ENCODE results near the gene ALK. TPM values are rescaled to one million over a fixed set of nuclear protein-coding genes. Genes with fewer than 3 reads are reported as not detected.

Gene ALK
- total and polyA plus RNA-seq, 10 of the 15 experiments (the other 5 are each of a cell fraction or from before 2014, with no cell fraction given): 0.11 TPM; not detected in 9

DNA sequence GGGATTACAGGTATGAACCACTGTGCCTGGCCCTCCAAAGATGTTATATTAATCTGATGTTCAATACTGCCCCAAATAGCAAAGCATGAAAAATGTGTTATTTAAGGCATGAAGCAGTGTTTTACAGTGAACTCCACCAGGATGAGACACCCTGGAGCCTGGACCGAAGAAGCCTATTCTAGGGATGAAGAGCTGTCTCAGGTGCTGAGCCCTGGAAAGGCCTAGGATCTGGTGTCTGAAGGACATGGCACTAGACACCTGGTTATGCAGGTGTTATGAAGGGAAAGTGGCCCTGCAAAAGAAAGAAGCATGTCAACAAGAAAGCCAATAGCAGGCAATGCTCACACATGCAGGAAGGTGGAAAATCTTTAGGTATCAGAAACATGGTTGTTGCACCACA lies 431.8 kb downstream of the ALK start:
- no TSS peak for BruUV-seq (replicated peaks)

DNA sequence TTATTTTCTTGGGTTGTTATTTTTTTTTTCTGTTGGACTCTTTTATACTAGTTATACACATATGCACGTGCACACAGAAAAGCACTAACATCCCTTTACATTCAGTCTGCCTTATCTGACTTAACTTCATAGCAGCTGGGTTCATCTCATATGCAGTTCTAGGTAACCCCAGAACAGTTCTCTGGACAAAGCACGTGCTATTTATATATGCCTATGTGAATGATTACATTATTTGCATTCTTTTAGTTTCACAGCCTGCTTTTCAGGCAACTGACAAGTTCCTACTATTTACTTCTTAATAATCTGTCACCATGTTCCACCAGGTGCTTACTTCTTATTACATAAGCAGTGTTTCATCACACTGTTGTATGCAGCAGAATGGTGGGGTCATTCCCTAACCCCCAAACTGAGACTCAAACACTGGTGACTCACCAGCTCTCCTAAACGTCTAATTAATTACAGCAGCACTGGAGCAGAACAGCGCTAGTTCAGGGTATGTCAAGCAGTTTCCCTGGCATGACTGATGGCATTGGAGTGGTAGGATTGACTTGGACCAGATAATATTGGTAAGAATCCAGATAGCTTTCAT lies 433.3 kb downstream of the ALK start:
- FAIRE-seq (no peak), ATAC-seq (no peak; the same call in 1 of the 3 replicates), DNase-seq (ENCODE audit: low read depth, low spot score) (no peak)
- intact Hi-C loops (cut with micrococcal nuclease; ENCODE audit: unreplicated experiment): no loop called here
- CTCF ChIA-PET: interaction anchor here (1.2 to 1.3 kb wide), 2 partner anchors 8 to 179 kb away, joined by 3 read pairs; no protein-coding TSS in a partner anchor
- Histone ChIP-seq H3K79me2 (ENCODE audit: control insufficient read depth, insufficient read depth, low read length) (no peaks in the 10 kb centered on the region), H3K9me3 (replicated peaks; ENCODE audit: control insufficient read depth, insufficient read depth, low read length) (no peaks in the 10 kb centered on the region), H3K4me3 (no peak overlapping the region), H3K27ac (ENCODE audit: control insufficient read depth, insufficient read depth) (no peak overlapping the region), H3K4me1 (ENCODE audit: control insufficient read depth, insufficient read depth, low read length) (no peaks in the 10 kb centered on the region), H3K27me3 (replicated peaks in 1 of 2; ENCODE audit: control insufficient read depth in 2 of 2, insufficient read depth in 2 of 2, low read length in 1 of 2) (no peaks in the 10 kb centered on the region; a peak in 1 of 4 replicates), H3K9ac (ENCODE audit: control insufficient read depth, insufficient read depth, low read length) (no peak overlapping the region), H2AFZ (ENCODE audit: control insufficient read depth, low read depth, low read length) (no peak overlapping the region), H4K20me1 (ENCODE audit: control insufficient read depth, insufficient read depth) (no peaks in the 10 kb centered on the region), H3K36me3 (ENCODE audit: control insufficient read depth in 2 of 2, insufficient read depth in 2 of 2, low read length in 1 of 2) (no peaks in the 10 kb centered on the region), H3K4me2 (ENCODE audit: control insufficient read depth, insufficient read depth) (no peak overlapping the region)
- in situ Hi-C loops (cut with MboI): no loop called here
- BruUV-seq (replicated peaks): no TSS peak
- POLR2A ChIA-PET: no interaction called here
- SMC1A ChIA-PET (ENCODE audit: uncharacterized antibody, unreplicated experiment): interaction anchor here (1.3 kb wide), 1 partner anchor 8 kb away, joined by 6 read pairs; no protein-coding TSS in a partner anchor
- RAD21 ChIA-PET (ENCODE audit: unreplicated experiment): no interaction called here
- TF ChIP-seq USF1 (IDR thresholded peaks at IDR 0.05; ENCODE audit: borderline replicate concordance, extremely low read length, insufficient read depth, low read depth, low read length): no peak
- TF ChIP-seq POLR2AphosphoS2 (IDR thresholded peaks at IDR 0.05; ENCODE audit: low read depth, low read length): no peak
- no peak for TF ChIP-seq KDM1A (IDR thresholded peaks at IDR 0.05; ENCODE audit: borderline replicate concordance)
- TF ChIP-seq, protein P1, sequence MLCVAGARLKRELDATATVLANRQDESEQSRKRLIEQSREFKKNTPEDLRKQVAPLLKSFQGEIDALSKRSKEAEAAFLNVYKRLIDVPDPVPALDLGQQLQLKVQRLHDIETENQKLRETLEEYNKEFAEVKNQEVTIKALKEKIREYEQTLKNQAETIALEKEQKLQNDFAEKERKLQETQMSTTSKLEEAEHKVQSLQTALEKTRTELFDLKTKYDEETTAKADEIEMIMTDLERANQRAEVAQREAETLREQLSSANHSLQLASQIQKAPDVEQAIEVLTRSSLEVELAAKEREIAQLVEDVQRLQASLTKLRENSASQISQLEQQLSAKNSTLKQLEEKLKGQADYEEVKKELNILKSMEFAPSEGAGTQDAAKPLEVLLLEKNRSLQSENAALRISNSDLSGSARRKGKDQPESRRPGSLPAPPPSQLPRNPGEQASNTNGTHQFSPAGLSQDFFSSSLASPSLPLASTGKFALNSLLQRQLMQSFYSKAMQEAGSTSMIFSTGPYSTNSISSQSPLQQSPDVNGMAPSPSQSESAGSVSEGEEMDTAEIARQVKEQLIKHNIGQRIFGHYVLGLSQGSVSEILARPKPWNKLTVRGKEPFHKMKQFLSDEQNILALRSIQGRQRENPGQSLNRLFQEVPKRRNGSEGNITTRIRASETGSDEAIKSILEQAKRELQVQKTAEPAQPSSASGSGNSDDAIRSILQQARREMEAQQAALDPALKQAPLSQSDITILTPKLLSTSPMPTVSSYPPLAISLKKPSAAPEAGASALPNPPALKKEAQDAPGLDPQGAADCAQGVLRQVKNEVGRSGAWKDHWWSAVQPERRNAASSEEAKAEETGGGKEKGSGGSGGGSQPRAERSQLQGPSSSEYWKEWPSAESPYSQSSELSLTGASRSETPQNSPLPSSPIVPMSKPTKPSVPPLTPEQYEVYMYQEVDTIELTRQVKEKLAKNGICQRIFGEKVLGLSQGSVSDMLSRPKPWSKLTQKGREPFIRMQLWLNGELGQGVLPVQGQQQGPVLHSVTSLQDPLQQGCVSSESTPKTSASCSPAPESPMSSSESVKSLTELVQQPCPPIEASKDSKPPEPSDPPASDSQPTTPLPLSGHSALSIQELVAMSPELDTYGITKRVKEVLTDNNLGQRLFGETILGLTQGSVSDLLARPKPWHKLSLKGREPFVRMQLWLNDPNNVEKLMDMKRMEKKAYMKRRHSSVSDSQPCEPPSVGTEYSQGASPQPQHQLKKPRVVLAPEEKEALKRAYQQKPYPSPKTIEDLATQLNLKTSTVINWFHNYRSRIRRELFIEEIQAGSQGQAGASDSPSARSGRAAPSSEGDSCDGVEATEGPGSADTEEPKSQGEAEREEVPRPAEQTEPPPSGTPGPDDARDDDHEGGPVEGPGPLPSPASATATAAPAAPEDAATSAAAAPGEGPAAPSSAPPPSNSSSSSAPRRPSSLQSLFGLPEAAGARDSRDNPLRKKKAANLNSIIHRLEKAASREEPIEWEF (IDR thresholded peaks at IDR 0.05; ENCODE audit: insufficient replicate concordance, low read depth, low read length): no peak
- no peak for TF ChIP-seq PAX5 (IDR thresholded peaks at IDR 0.05; ENCODE audit: borderline replicate concordance, low read depth, low read length)
- no peak for TF ChIP-seq ZNF384 (IDR thresholded peaks at IDR 0.05; ENCODE audit: borderline replicate concordance, low read depth, low read length)
- no peak for TF ChIP-seq ATF3 (IDR thresholded peaks at IDR 0.05; ENCODE audit: borderline replicate concordance, extremely low read depth, low read depth, low read length)
- 25% methylated on average over 4 of the region's 4 CpGs for WGBS (ENCODE audit: insufficient coverage, insufficient replicate concordance, low lambda C conversion rate, missing lambda C conversion rate)

More for the DNA sequence above, 431.8 kb downstream of the ALK start:
- Histone ChIP-seq H4K20me1 (ENCODE audit: control insufficient read depth, insufficient read depth) (peaks cover 2% of the 10 kb centered on the region; the same call in 1 of the 2 replicates), H3K36me3 (ENCODE audit: control insufficient read depth in 2 of 2, insufficient read depth in 2 of 2, low read length in 1 of 2) (no peaks in the 10 kb centered on the region), H2AFZ (ENCODE audit: control insufficient read depth, low read depth, low read length) (no peak overlapping the region), H3K79me2 (ENCODE audit: control insufficient read depth, insufficient read depth, low read length) (no peaks in the 10 kb centered on the region), H3K4me3 (no peak overlapping the region), H3K9ac (ENCODE audit: control insufficient read depth, insufficient read depth, low read length) (no peak overlapping the region), H3K27ac (ENCODE audit: control insufficient read depth, insufficient read depth) (no peak overlapping the region), H3K4me1 (ENCODE audit: control insufficient read depth, insufficient read depth, low read length) (no peaks in the 10 kb centered on the region), H3K27me3 (replicated peaks in 1 of 2; ENCODE audit: control insufficient read depth in 2 of 2, insufficient read depth in 2 of 2, low read length in 1 of 2) (no peaks in the 10 kb centered on the region; a peak in 1 of 4 replicates), H3K9me3 (replicated peaks; ENCODE audit: control insufficient read depth, insufficient read depth, low read length) (no peaks in the 10 kb centered on the region), H3K4me2 (ENCODE audit: control insufficient read depth, insufficient read depth) (no peak overlapping the region)
- WGBS (ENCODE audit: insufficient coverage, insufficient replicate concordance, low lambda C conversion rate, missing lambda C conversion rate): 25% methylated on average over 1 of the region's 1 CpG
- no peak for DNase-seq (ENCODE audit: low read depth, low spot score)
- intact Hi-C loops (cut with micrococcal nuclease; ENCODE audit: unreplicated experiment) (loop anchor here (1.0 kb wide), 1 partner anchor 21 kb away; no protein-coding TSS in a partner anchor), in situ Hi-C loops (cut with MboI) (no loop called here)
- no peak for ATAC-seq
- FAIRE-seq: no peak
- ChIA-PET CTCF (no interaction called here), SMC1A (ENCODE audit: uncharacterized antibody, unreplicated experiment) (no interaction called here), RAD21 (ENCODE audit: unreplicated experiment) (no interaction called here), POLR2A (no interaction called here)
- TF ChIP-seq MEF2B (IDR thresholded peaks at IDR 0.05; ENCODE audit: partially characterized antibody, poor library complexity, severe bottlenecking): no peak

Data from GM12878 (cell line).